ENCODE data around the gene NYAP2.

DNA sequence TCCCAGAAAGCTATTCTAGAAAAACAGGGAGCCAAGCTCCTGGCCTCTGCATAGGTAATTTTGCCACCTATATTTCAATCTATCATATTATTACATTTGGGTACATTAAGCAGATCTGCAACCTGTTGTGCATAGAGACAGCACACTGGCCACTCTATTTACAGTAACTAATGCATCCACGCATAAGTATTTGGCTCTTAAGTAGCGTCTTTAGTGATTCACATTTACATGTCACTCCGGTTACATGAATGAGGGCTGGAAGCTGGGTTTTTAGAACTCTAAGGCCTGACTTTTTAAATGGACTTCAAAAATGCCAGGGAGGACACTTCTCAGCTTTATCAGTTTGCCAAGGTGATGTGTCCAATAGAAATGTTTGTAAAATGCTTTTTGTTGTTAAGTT, 97.7 kb downstream of the NYAP2 start:
- TF ChIP-seq, protein P1, sequence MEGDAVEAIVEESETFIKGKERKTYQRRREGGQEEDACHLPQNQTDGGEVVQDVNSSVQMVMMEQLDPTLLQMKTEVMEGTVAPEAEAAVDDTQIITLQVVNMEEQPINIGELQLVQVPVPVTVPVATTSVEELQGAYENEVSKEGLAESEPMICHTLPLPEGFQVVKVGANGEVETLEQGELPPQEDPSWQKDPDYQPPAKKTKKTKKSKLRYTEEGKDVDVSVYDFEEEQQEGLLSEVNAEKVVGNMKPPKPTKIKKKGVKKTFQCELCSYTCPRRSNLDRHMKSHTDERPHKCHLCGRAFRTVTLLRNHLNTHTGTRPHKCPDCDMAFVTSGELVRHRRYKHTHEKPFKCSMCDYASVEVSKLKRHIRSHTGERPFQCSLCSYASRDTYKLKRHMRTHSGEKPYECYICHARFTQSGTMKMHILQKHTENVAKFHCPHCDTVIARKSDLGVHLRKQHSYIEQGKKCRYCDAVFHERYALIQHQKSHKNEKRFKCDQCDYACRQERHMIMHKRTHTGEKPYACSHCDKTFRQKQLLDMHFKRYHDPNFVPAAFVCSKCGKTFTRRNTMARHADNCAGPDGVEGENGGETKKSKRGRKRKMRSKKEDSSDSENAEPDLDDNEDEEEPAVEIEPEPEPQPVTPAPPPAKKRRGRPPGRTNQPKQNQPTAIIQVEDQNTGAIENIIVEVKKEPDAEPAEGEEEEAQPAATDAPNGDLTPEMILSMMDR (IDR thresholded peaks at IDR 0.05): no peak
- TF ChIP-seq NFYB (CRISPR knock-in tag; conservative IDR thresholded peaks at IDR 0.05; ENCODE audit: low read depth) (no peak), SP1 (CRISPR knock-in tag; conservative IDR thresholded peaks at IDR 0.05) (no peak), JUN (CRISPR knock-in tag; IDR thresholded peaks at IDR 0.05) (no peak), CREB1 (CRISPR knock-in tag; IDR thresholded peaks at IDR 0.05) (no peak), CREM (CRISPR knock-in tag; IDR thresholded peaks at IDR 0.05) (no peak), TP53 (CRISPR knock-in tag; IDR thresholded peaks at IDR 0.05) (no peak), FOXP1 (CRISPR knock-in tag; IDR thresholded peaks at IDR 0.05; ENCODE audit: borderline replicate concordance) (no peak), ZNF423 (CRISPR knock-in tag; IDR thresholded peaks at IDR 0.05) (no peak), ZNF138 (CRISPR knock-in tag; conservative IDR thresholded peaks at IDR 0.05) (no peak)
- TF ChIP-seq, protein P2, sequence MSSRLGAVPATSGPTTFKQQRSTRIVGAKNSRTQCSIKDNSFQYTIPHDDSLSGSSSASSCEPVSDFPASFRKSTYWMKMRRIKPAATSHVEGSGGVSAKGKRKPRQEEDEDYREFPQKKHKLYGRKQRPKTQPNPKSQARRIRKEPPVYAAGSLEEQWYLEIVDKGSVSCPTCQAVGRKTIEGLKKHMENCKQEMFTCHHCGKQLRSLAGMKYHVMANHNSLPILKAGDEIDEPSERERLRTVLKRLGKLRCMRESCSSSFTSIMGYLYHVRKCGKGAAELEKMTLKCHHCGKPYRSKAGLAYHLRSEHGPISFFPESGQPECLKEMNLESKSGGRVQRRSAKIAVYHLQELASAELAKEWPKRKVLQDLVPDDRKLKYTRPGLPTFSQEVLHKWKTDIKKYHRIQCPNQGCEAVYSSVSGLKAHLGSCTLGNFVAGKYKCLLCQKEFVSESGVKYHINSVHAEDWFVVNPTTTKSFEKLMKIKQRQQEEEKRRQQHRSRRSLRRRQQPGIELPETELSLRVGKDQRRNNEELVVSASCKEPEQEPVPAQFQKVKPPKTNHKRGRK (CRISPR knock-in tag; IDR thresholded peaks at IDR 0.05; ENCODE audit: borderline replicate concordance): no peak
- TF ChIP-seq, protein P3, sequence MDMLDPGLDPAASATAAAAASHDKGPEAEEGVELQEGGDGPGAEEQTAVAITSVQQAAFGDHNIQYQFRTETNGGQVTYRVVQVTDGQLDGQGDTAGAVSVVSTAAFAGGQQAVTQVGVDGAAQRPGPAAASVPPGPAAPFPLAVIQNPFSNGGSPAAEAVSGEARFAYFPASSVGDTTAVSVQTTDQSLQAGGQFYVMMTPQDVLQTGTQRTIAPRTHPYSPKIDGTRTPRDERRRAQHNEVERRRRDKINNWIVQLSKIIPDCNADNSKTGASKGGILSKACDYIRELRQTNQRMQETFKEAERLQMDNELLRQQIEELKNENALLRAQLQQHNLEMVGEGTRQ (CRISPR knock-in tag; IDR thresholded peaks at IDR 0.05): no peak
- TF ChIP-seq, protein P4, sequence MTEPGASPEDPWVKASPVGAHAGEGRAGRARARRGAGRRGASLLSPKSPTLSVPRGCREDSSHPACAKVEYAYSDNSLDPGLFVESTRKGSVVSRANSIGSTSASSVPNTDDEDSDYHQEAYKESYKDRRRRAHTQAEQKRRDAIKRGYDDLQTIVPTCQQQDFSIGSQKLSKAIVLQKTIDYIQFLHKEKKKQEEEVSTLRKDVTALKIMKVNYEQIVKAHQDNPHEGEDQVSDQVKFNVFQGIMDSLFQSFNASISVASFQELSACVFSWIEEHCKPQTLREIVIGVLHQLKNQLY (CRISPR knock-in tag; IDR thresholded peaks at IDR 0.05): no peak

Data from WTC11 (cell line).